ENCODE measurements around the gene PINK1. TPM values are rescaled to one million over a fixed set of nuclear protein-coding genes. Genes with fewer than 3 reads are reported as not detected.

PINK1 gene
- total RNA-seq, 1 donor from 2014 or later: 16.5 TPM

GRCh38 chr1:20663969-20664715 is 30.9 kb downstream of the PINK1 start:
- Mint-ChIP-seq H3K36me3 (ENCODE audit: low read depth) (peaks cover 5% of the 10 kb centered on the region), H3K27ac (ENCODE audit: unreplicated experiment) (no peak overlapping the region), H3K9me3 (no peaks in the 10 kb centered on the region), H3K27me3 (ENCODE audit: low read depth) (no peaks in the 10 kb centered on the region), H3K4me1 (peaks cover 36% of the 10 kb centered on the region), H3K4me3 (peak overlapping the region; percentile 38)
- TF ChIP-seq, protein P1, sequence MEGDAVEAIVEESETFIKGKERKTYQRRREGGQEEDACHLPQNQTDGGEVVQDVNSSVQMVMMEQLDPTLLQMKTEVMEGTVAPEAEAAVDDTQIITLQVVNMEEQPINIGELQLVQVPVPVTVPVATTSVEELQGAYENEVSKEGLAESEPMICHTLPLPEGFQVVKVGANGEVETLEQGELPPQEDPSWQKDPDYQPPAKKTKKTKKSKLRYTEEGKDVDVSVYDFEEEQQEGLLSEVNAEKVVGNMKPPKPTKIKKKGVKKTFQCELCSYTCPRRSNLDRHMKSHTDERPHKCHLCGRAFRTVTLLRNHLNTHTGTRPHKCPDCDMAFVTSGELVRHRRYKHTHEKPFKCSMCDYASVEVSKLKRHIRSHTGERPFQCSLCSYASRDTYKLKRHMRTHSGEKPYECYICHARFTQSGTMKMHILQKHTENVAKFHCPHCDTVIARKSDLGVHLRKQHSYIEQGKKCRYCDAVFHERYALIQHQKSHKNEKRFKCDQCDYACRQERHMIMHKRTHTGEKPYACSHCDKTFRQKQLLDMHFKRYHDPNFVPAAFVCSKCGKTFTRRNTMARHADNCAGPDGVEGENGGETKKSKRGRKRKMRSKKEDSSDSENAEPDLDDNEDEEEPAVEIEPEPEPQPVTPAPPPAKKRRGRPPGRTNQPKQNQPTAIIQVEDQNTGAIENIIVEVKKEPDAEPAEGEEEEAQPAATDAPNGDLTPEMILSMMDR (conservative IDR thresholded peaks at IDR 0.05): no peak
- no peak for DNase-seq (ENCODE audit: low read depth, low spot score)

DNA sequence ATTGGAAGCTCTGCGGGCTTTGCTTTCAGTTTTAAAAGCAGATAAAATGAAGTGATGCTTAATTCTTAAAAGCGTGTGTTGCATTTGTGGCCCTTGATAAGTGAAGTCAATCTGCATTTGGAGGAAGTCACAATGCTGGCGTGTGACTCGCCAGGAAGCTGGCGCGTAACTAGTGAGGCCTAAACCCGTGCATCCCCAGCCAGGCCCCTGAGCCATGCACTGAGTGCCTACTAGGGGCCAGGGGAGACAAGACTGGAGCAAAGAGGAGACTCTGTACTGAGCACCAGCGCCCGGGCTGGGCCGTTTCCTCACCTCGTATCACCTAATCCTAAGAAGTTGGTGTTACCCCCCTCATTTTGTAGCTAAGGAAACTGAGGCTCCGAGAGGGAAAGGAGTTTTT is 32.5 kb downstream of the PINK1 start:
- peak overlapping the region; percentile 56 for H3K4me3 Mint-ChIP-seq
- TF ChIP-seq, protein P1 (conservative IDR thresholded peaks at IDR 0.05): no peak
- no peak for DNase-seq (ENCODE audit: low read depth, low spot score)
- no peaks in the 10 kb centered on the region for H3K27me3 Mint-ChIP-seq (ENCODE audit: low read depth)
- H3K4me1 Mint-ChIP-seq: peaks cover 20% of the 10 kb centered on the region
- H3K27ac Mint-ChIP-seq (ENCODE audit: unreplicated experiment): no peak overlapping the region
- H3K9me3 Mint-ChIP-seq: no peaks in the 10 kb centered on the region
- no peaks in the 10 kb centered on the region for H3K36me3 Mint-ChIP-seq (ENCODE audit: low read depth)

DNA sequence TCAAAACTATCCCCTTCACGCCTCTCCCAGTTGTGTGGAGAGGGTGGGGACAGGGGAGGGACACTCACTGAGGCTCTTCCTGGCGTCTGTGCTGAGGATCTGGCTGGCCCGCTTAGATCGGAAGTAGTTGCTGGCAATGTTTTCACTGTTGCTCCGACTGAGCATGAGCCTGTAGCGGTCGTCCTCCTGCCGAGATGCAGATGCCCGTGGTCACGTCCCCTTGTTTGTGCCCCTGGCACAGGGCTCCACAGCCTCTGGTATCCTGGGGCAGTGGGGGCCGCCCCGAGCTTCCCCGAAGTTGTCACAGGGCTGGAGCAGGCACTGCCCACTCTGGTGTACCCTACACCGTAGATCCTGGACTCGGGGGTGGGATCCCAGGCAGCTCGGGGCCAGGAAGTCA is 32.9 kb downstream of the PINK1 start:
- Mint-ChIP-seq H3K9me3 (no peaks in the 10 kb centered on the region), H3K4me1 (peaks cover 17% of the 10 kb centered on the region), H3K36me3 (ENCODE audit: low read depth) (no peaks in the 10 kb centered on the region), H3K27me3 (ENCODE audit: low read depth) (no peaks in the 10 kb centered on the region), H3K27ac (ENCODE audit: unreplicated experiment) (no peak overlapping the region), H3K4me3 (no peak overlapping the region)
- TF ChIP-seq, protein P1 (conservative IDR thresholded peaks at IDR 0.05): no peak
- no peak for DNase-seq (ENCODE audit: low read depth, low spot score)

- Mint-ChIP-seq H3K4me3 (no peak overlapping the region), H3K27me3 (ENCODE audit: low read depth) (no peaks in the 10 kb centered on the region), H3K36me3 (ENCODE audit: low read depth) (no peaks in the 10 kb centered on the region), H3K27ac (ENCODE audit: unreplicated experiment) (peak overlapping the region; percentile 78), H3K4me1 (peaks cover 11% of the 10 kb centered on the region), H3K9me3 (no peaks in the 10 kb centered on the region)
- TF ChIP-seq, protein P1 (conservative IDR thresholded peaks at IDR 0.05): no peak
- no peak for DNase-seq (ENCODE audit: low read depth, low spot score)
These were observed 33.5 kb downstream of the PINK1 start for GRCh38 chr1:20666804-20667203.

DNA sequence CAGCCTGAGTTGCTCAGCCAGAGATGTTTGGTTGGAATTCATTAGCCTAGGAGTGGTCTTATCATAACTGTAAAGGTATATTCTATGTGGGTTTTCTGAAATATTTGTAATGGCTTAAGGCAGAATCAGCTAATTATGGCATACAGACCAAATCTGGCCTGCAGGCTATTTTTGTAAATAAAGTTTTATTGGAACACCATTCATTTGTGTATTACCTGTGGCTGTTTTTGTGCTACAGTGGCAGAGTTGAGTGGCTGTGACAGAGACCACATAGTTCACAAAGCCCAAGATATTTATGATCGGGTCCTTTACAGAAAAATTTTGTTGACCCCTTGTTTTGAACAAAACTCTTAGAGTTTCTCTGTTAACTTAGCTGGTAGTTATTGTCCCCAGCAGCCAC is 35.3 kb downstream of the PINK1 start:
- Mint-ChIP-seq H3K27ac (ENCODE audit: unreplicated experiment) (no peak overlapping the region), H3K4me1 (no peaks in the 10 kb centered on the region), H3K27me3 (ENCODE audit: low read depth) (no peaks in the 10 kb centered on the region), H3K4me3 (no peak overlapping the region), H3K9me3 (no peaks in the 10 kb centered on the region), H3K36me3 (ENCODE audit: low read depth) (no peaks in the 10 kb centered on the region)
- TF ChIP-seq, protein P1 (conservative IDR thresholded peaks at IDR 0.05): no peak
- DNase-seq (ENCODE audit: low read depth, low spot score): no peak
